Fibroblast of skin of left quadriceps (primary cell): ENCODE results near the gene KISS1.

Source experiments
- DNase-seq, 2 experiments: peaks; one replicate each; pipeline ENCODE4 v3.0.0-alpha.2; 2013; ENCODE audit warnings: low read depth in 2 of 2

The KISS1 gene

GRCh38 chr1:204141131-204141530 lies 55.2 kb downstream of the KISS1 start:
- DNase-seq: no peak
